Measurements from ENCODE around the gene TMEM161A. TPM values are rescaled to one million over a fixed set of nuclear protein-coding genes. Genes with fewer than 3 reads are reported as not detected.

The TMEM161A gene
- total RNA-seq, 1 donor from 2014 or later = 42.3 TPM

- Mint-ChIP-seq H3K36me3 (ENCODE audit: insufficient read depth) (peaks cover 3% of the 10 kb centered on the region), H3K27me3 (peaks cover 14% of the 10 kb centered on the region), H3K4me3 (ENCODE audit: low read depth) (no peak overlapping the region), H3K9me3 (ENCODE audit: low read depth) (no peaks in the 10 kb centered on the region), H3K27ac (no peak overlapping the region), H3K4me1 (ENCODE audit: low read depth) (peaks cover 8% of the 10 kb centered on the region)
- TF ChIP-seq, protein P1, sequence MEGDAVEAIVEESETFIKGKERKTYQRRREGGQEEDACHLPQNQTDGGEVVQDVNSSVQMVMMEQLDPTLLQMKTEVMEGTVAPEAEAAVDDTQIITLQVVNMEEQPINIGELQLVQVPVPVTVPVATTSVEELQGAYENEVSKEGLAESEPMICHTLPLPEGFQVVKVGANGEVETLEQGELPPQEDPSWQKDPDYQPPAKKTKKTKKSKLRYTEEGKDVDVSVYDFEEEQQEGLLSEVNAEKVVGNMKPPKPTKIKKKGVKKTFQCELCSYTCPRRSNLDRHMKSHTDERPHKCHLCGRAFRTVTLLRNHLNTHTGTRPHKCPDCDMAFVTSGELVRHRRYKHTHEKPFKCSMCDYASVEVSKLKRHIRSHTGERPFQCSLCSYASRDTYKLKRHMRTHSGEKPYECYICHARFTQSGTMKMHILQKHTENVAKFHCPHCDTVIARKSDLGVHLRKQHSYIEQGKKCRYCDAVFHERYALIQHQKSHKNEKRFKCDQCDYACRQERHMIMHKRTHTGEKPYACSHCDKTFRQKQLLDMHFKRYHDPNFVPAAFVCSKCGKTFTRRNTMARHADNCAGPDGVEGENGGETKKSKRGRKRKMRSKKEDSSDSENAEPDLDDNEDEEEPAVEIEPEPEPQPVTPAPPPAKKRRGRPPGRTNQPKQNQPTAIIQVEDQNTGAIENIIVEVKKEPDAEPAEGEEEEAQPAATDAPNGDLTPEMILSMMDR (IDR thresholded peaks at IDR 0.05; ENCODE audit: unreplicated experiment) = no peak
- DNase-seq (ENCODE audit: low spot score, unreplicated experiment) = no peak
Measured at GRCh38 chr19:19078801-19079200, 59.5 kb downstream of the TMEM161A start.

DNA sequence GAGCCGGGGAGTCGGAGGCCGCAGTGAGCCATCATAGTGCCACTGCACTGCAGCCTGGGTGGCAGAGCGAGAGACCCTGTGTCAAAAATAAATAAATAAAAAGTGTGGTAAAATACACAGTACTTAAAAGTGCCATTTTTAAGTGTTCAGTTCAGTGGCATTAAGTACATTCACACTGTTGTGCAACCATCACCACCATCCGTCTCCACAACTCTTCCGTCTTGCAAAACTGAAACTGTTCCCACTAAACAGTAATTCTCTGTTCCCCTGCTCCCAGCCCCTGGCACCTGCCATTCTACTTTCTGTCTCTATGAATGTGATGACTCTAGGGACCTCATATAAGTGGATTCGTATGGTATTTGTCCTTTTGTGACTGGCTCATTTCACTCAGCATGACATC lies 61.2 kb downstream of the TMEM161A start:
- Mint-ChIP-seq H3K27ac (no peak overlapping the region), H3K4me3 (ENCODE audit: low read depth) (no peak overlapping the region), H3K27me3 (peaks cover 14% of the 10 kb centered on the region), H3K4me1 (ENCODE audit: low read depth) (peaks cover 9% of the 10 kb centered on the region), H3K36me3 (ENCODE audit: insufficient read depth) (peaks cover 3% of the 10 kb centered on the region), H3K9me3 (ENCODE audit: low read depth) (no peaks in the 10 kb centered on the region)
- TF ChIP-seq, protein P1 (IDR thresholded peaks at IDR 0.05; ENCODE audit: unreplicated experiment) = no peak
- DNase-seq (ENCODE audit: low spot score, unreplicated experiment) = no peak

DNA sequence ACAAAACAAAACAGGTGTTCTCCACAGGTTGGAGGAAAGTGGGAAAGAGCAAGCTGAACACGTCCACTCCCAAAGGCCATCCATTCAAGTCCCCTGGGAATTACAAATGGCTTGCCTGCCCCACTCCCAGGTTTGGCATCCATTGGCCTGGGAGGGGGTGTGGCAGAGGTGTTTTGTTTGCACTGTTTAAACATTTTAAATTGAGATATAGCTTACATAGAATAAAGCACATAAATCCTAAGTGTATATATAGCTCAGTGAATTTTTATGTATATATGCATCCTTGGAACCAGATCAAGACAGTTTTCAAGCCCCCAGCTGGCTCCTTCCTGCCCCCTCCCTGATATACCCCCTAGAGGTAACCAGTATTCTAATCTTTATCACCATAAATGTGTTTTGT lies 61.8 kb downstream of the TMEM161A start:
- Mint-ChIP-seq H3K36me3 (ENCODE audit: insufficient read depth) (peaks cover 3% of the 10 kb centered on the region), H3K4me1 (ENCODE audit: low read depth) (peaks cover 9% of the 10 kb centered on the region), H3K4me3 (ENCODE audit: low read depth) (no peak overlapping the region), H3K9me3 (ENCODE audit: low read depth) (no peaks in the 10 kb centered on the region), H3K27ac (no peak overlapping the region), H3K27me3 (peaks cover 10% of the 10 kb centered on the region)
- DNase-seq (ENCODE audit: low spot score, unreplicated experiment) = no peak
- TF ChIP-seq, protein P1 (IDR thresholded peaks at IDR 0.05; ENCODE audit: unreplicated experiment) = no peak

DNA sequence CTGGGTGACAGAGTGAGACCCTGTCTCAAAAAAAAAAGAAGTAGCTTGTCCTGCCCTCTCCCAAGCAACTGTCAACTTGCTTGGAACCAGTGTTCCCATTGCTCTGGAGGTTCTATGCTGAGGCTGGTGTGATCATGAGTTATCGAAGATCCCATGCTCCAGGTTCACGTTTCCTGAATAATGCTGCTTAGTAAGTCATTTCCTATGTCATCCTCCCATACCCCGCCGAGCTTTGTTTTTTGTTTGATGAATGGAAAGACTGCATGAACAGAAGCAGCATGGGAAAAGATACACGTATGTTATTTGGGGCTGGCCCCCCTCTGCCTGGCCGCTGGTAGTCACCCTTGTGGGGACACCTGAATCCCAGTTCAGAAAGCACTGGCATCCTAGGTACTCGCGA lies 63.2 kb downstream of the TMEM161A start:
- H3K27me3 Mint-ChIP-seq = peaks cover 10% of the 10 kb centered on the region
- peaks cover 3% of the 10 kb centered on the region for H3K36me3 Mint-ChIP-seq (ENCODE audit: insufficient read depth)
- DNase-seq (ENCODE audit: low spot score, unreplicated experiment) = no peak
- TF ChIP-seq, protein P1 (IDR thresholded peaks at IDR 0.05; ENCODE audit: unreplicated experiment) = no peak
- no peaks in the 10 kb centered on the region for H3K9me3 Mint-ChIP-seq (ENCODE audit: low read depth)
- peaks cover 9% of the 10 kb centered on the region for H3K4me1 Mint-ChIP-seq (ENCODE audit: low read depth)
- no peak overlapping the region for H3K27ac Mint-ChIP-seq
- no peak overlapping the region for H3K4me3 Mint-ChIP-seq (ENCODE audit: low read depth)

GRCh38 chr19:19074196-19074882 lies 63.9 kb downstream of the TMEM161A start:
- DNase-seq (ENCODE audit: low spot score, unreplicated experiment) = no peak
- Mint-ChIP-seq H3K36me3 (ENCODE audit: insufficient read depth) (peaks cover 3% of the 10 kb centered on the region), H3K9me3 (ENCODE audit: low read depth) (no peaks in the 10 kb centered on the region), H3K4me1 (ENCODE audit: low read depth) (peaks cover 9% of the 10 kb centered on the region), H3K27ac (no peak overlapping the region), H3K4me3 (ENCODE audit: low read depth) (no peak overlapping the region), H3K27me3 (peaks cover 10% of the 10 kb centered on the region)
- TF ChIP-seq, protein P1 (IDR thresholded peaks at IDR 0.05; ENCODE audit: unreplicated experiment) = no peak

All from progenitor cell of endocrine pancreas (in vitro differentiated cells).